GM12878 (cell line): Measurements from ENCODE around the gene GGACT. TPM values are rescaled to one million over a fixed set of nuclear protein-coding genes. Genes with fewer than 3 reads are reported as not detected.

Source experiments
- ATAC-seq: fragments of 200-7000 bp; cut with Tn5 transposase; 3 replicates; pipeline ENCODE4 v1.9.1; 2020; ENCODE audit warnings: mild to moderate bottlenecking, moderate library complexity
- BruUV-seq: library from RNA; stranded (reverse); fragments of 400-500 nt; replicated peaks from 2 replicates; lab custom pipeline; 2021; lab: Mats Ljungman, UMichigan
- CTCF ChIA-PET: fragments of 300-600 bp; sonication (Branson Sonifier 250); formaldehyde crosslinking; extraction: SDS; loops from one replicate; lab custom pipeline; 2021; ENCODE audit warnings: inconsistent platforms; lab: Yijun Ruan, JAX
- POLR2A ChIA-PET: fragments of 350-600 bp; formaldehyde crosslinking; extraction: SDS; loops from one replicate; lab custom pipeline; 2021; ENCODE audit warnings: inconsistent platforms; lab: Charles Lee
- RAD21 ChIA-PET: fragments of 300-600 bp; sonication (Branson Sonifier 250); formaldehyde crosslinking; loops from one replicate; lab custom pipeline; 2023; ENCODE audit warnings: antibody characterized with exemption; ENCODE audit not compliant: unreplicated experiment; lab: Charles Lee
- SMC1A ChIA-PET: fragments of 300-600 bp; sonication (Branson Sonifier 250); formaldehyde crosslinking; loops from one replicate; lab custom pipeline; 2023; ENCODE audit not compliant: unreplicated experiment, uncharacterized antibody; lab: Charles Lee
- DNase-seq: peaks from one replicate; pipeline ENCODE4 v3.0.0-alpha.2; 2011; ENCODE audit warnings: low read depth, low spot score
- FAIRE-seq: peaks from 3 replicates; lab custom pipeline; 2011; peaks lifted over from hg19 to GRCh38; lab: Jason Lieb, UNC
- H2AFZ ChIP-seq: 2 replicates; pipeline ENCODE4 v1.6.0; 2011; ENCODE audit warnings: low read depth, low read length, control low read depth; ENCODE audit not compliant: control insufficient read depth
- H3K27ac ChIP-seq: 2 replicates; pipeline ENCODE4 v1.5.1; 2011; ENCODE audit warnings: control low read depth; ENCODE audit not compliant: control insufficient read depth, insufficient read depth
- H3K27me3 ChIP-seq, 2 experiments: replicated peaks in 1 of 2; 2 replicates each; pipeline versions ENCODE4 v1.6.0 to v1.6.1; 2011; ENCODE audit warnings: low read length in 1 of 2; ENCODE audit not compliant: control insufficient read depth in 2 of 2, insufficient read depth in 2 of 2
- H3K36me3 ChIP-seq, 2 experiments: 2 replicates each; pipeline ENCODE4 v1.5.1; 2011; ENCODE audit warnings: low read length in 1 of 2; ENCODE audit not compliant: control insufficient read depth in 2 of 2, insufficient read depth in 2 of 2
- H3K4me1 ChIP-seq: 2 replicates; pipeline ENCODE4 v1.6.1; 2011; ENCODE audit warnings: mild to moderate bottlenecking, low read length, moderate library complexity, mixed read lengths; ENCODE audit not compliant: control insufficient read depth, insufficient read depth
- H3K4me2 ChIP-seq: 2 replicates; pipeline ENCODE4 v1.6.0; 2011; ENCODE audit warnings: control low read depth; ENCODE audit not compliant: control insufficient read depth, insufficient read depth
- H3K4me3 ChIP-seq: fragments of 200-600 bp; sonication (generic); 2 replicates; pipeline ENCODE4 v1.5.1; 2016
- H3K79me2 ChIP-seq: 2 replicates; pipeline ENCODE4 v1.6.0; 2011; ENCODE audit warnings: low read length; ENCODE audit not compliant: control insufficient read depth, insufficient read depth
- H3K9ac ChIP-seq: 2 replicates; pipeline ENCODE4 v1.8.0; 2011; ENCODE audit warnings: low read length, control low read depth, mixed read lengths; ENCODE audit not compliant: control insufficient read depth, insufficient read depth
- H3K9me3 ChIP-seq: replicated peaks from 3 replicates; pipeline ENCODE4 v1.5.1; 2011; ENCODE audit warnings: mild to moderate bottlenecking, low read length; ENCODE audit not compliant: control insufficient read depth, insufficient read depth
- H4K20me1 ChIP-seq: 2 replicates; pipeline ENCODE4 v1.6.0; 2011; ENCODE audit not compliant: control insufficient read depth, insufficient read depth
- ATF7 ChIP-seq: fragments of 450-650 bp; IDR thresholded peaks from 2 replicates; pipeline ENCODE4 v1.6.1; 2016; ENCODE audit warnings: low read depth, mild to moderate bottlenecking
- CEBPB ChIP-seq, 2 experiments: fragments of 150-350 bp in 1 of 2; IDR thresholded peaks; 2 replicates each; pipeline ENCODE4 v1.6.1; 2012 to 2014; ENCODE audit warnings: low read depth in 2 of 2, low read length in 2 of 2, borderline replicate concordance in 1 of 2, inconsistent platforms in 1 of 2
- CHD4 ChIP-seq: fragments of 200-600 bp; sonication (generic); IDR thresholded peaks from 2 replicates; pipeline ENCODE4 v1.6.1; 2016; ENCODE audit warnings: mild to moderate bottlenecking
- CTCF ChIP-seq, 3 experiments: IDR thresholded peaks in 2 of 3; conservative IDR thresholded peaks in 1 of 3; 2 replicates each; pipeline ENCODE4 v1.5.1; 2011; ENCODE audit warnings: low read depth in 3 of 3, low read length in 3 of 3, mild to moderate bottlenecking in 3 of 3, control low read depth in 2 of 3, moderate library complexity in 2 of 3, inconsistent platforms in 1 of 3, mixed read lengths in 1 of 3; ENCODE audit not compliant: control insufficient read depth in 2 of 3, insufficient read depth in 1 of 3; ENCODE audit errors: extremely low read depth in 1 of 3
- E2F8 ChIP-seq: fragments of 450-650 bp; IDR thresholded peaks from 2 replicates; pipeline ENCODE4 v1.6.1; 2018; ENCODE audit warnings: mild to moderate bottlenecking, low read depth, moderate library complexity; ENCODE audit not compliant: partially characterized antibody
- HCFC1 ChIP-seq: fragments of 150-350 bp; IDR thresholded peaks from 2 replicates; pipeline ENCODE4 v1.6.1; 2014; ENCODE audit warnings: low read length
- MLLT1 ChIP-seq: fragments of 450-650 bp; IDR thresholded peaks from 2 replicates; pipeline ENCODE4 v1.6.1; 2016; ENCODE audit warnings: mild to moderate bottlenecking
- MTA2 ChIP-seq: fragments of 450-650 bp; IDR thresholded peaks from 2 replicates; pipeline ENCODE4 v1.6.1; 2016; ENCODE audit warnings: low read depth, mild to moderate bottlenecking, moderate library complexity
- MTA3 ChIP-seq: IDR thresholded peaks from 2 replicates; pipeline ENCODE4 v1.6.1; 2012; ENCODE audit warnings: low read length, inconsistent platforms, borderline replicate concordance
- RBBP5 ChIP-seq: fragments of 200-600 bp; sonication (generic); conservative IDR thresholded peaks from 2 replicates; pipeline ENCODE4 v1.6.1; 2016
- SP1 ChIP-seq: IDR thresholded peaks from one replicate; pipeline ENCODE4 v1.6.1; 2011; ENCODE audit warnings: low read depth, low read length
- ZNF592 ChIP-seq: fragments of 450-650 bp; IDR thresholded peaks from 2 replicates; pipeline ENCODE4 v1.6.1; 2017; ENCODE audit warnings: mild to moderate bottlenecking, moderate library complexity
- WGBS: methylation state at CpG from one replicate; pipeline ENCODE4 v1.1.6; 2016; ENCODE audit warnings: low lambda C conversion rate; ENCODE audit not compliant: insufficient replicate concordance, insufficient coverage; ENCODE audit errors: missing lambda C conversion rate; 5-methylcytosine and 5-hydroxymethylcytosine counted together
- in situ Hi-C: fragments of 300-500 bp; cut with MboI; formaldehyde crosslinking; loops from 9 replicates; pipeline ENCODE4 v1.14.3; 2018; ENCODE audit warnings: mixed read lengths
- intact Hi-C: fragments of 100-400 bp; cut with micrococcal nuclease; formaldehyde crosslinking; loops from one replicate; pipeline ENCODE4 v1.14.2; 2022; ENCODE audit not compliant: unreplicated experiment
- polyA plus RNA-seq, 11 experiments: library from polyadenylated mRNA; depleted of rRNA in 4 of 11; unstranded in 6 of 11; stranded (reverse) in 5 of 11; fragments of >200 nt; fragmentation: Nextera tagmentation in 4 of 11; fragmentation: Illumina TruSeq in 1 of 11; extraction: Ambion mirVana in 4 of 11; extraction: Trizol in 1 of 11; gene quantifications; 1 replicate in 1 of 11; 2 replicates in 10 of 11; pipeline versions ENCODE4 v1.2.1 to v1.2.3, GENCODE V29; 2011 to 2016; ENCODE audit warnings: inconsistent platforms in 2 of 11, missing spikeins in 2 of 11, low read depth in 1 of 11
- total RNA-seq, 4 experiments: library from RNA; depleted of rRNA in 3 of 4; stranded (reverse); fragments of >200 nt in 3 of 4; fragmentation: Illumina TruSeq in 1 of 4; extraction: Trizol in 1 of 4; gene quantifications; 2 replicates each; pipeline versions ENCODE4 v1.2.1 to v1.2.3, GENCODE V29; 2013 to 2021

The GGACT gene
- total and polyA plus RNA-seq, 10 of the 15 experiments (the other 5 are each of a cell fraction or from before 2014, with no cell fraction given) = 0.61 to 8.8 (median 4.2) TPM

GRCh38 chr13:100523981-100524386 lies 64.6 kb downstream of the GGACT start:
- H3K79me2 ChIP-seq = no peaks in the 10 kb centered on the region
- H3K4me3 ChIP-seq = no peak overlapping the region
- ChIA-PET POLR2A (interaction anchor here (0.5 to 0.6 kb wide), 2 partner anchors 41 to 359 kb away, joined by 5 to 9 read pairs; no protein-coding TSS in a partner anchor), CTCF (interaction anchor here (0.6 to 1.2 kb wide), 3 partner anchors 9 to 1087 kb away, joined by 3 to 7 read pairs (median 3); no protein-coding TSS in a partner anchor), RAD21 (interaction anchor here (1.2 kb wide), 1 partner anchor 9 kb away, joined by 3 read pairs; no protein-coding TSS in a partner anchor), SMC1A (no interaction called here)
- in situ Hi-C loops (no loop called here), intact Hi-C loops (no loop called here)
- H3K4me1 ChIP-seq = no peaks in the 10 kb centered on the region
- H3K9ac ChIP-seq = no peak overlapping the region
- H4K20me1 ChIP-seq = no peaks in the 10 kb centered on the region
- H3K27me3 ChIP-seq = no peaks in the 10 kb centered on the region
- DNase-seq (no peak), ATAC-seq (no peak), FAIRE-seq (no peak)
- H3K9me3 ChIP-seq = no peaks in the 10 kb centered on the region
- H3K4me2 ChIP-seq = no peak overlapping the region
- peaks cover 0 to 2% of the 10 kb centered on the region in 2 experiments; a peak in 1 of 4 replicates for H3K36me3 ChIP-seq
- no peak overlapping the region for H2AFZ ChIP-seq
- BruUV-seq = no TSS peak
- H3K27ac ChIP-seq = no peak overlapping the region
- 97% methylated on average over 6 of the region's 8 CpGs for WGBS
- no peak for TF ChIP-seq CEBPB (IDR thresholded peaks at IDR 0.05; ENCODE audit: borderline replicate concordance in 1 of 2, low read depth in 2 of 2, low read length in 2 of 2)
- TF ChIP-seq ATF7 = no peak
- no peak for TF ChIP-seq CHD4
- TF ChIP-seq MLLT1 = no peak
- no peak for TF ChIP-seq ZNF592
- TF ChIP-seq CTCF (IDR thresholded peaks at IDR 0.05 in 2 of 3, conservative IDR thresholded peaks at IDR 0.05 in 1 of 3; ENCODE audit: control insufficient read depth in 2 of 3, extremely low read depth in 1 of 3, insufficient read depth in 1 of 3, low read depth in 3 of 3, low read length in 3 of 3) = no peak
- TF ChIP-seq E2F8 = no peak
- no peak for TF ChIP-seq RBBP5
- TF ChIP-seq MTA3 = no peak
- no peak for TF ChIP-seq HCFC1
- TF ChIP-seq SP1 = no peak
- TF ChIP-seq MTA2 = no peak
